HG03280 (cell line): ENCODE measurements around the gene ADAMTS7.
A peak's percentile ranks its signal among the peaks of the same experiment; 100 is the strongest.
"Not testable (repeated sequence)": the region's sequence is repeated elsewhere in the genome, so short reads cannot be mapped to it uniquely, and the experiment has no call there.

Source experiments
- ATAC-seq: cut with Tn5 transposase; IDR thresholded peaks from one replicate; pipeline ENCODE4 v1.9.1; 2021; ENCODE audit warnings: mild to moderate bottlenecking, moderate library complexity; ENCODE audit not compliant: unreplicated experiment

The ADAMTS7 gene

DNA sequence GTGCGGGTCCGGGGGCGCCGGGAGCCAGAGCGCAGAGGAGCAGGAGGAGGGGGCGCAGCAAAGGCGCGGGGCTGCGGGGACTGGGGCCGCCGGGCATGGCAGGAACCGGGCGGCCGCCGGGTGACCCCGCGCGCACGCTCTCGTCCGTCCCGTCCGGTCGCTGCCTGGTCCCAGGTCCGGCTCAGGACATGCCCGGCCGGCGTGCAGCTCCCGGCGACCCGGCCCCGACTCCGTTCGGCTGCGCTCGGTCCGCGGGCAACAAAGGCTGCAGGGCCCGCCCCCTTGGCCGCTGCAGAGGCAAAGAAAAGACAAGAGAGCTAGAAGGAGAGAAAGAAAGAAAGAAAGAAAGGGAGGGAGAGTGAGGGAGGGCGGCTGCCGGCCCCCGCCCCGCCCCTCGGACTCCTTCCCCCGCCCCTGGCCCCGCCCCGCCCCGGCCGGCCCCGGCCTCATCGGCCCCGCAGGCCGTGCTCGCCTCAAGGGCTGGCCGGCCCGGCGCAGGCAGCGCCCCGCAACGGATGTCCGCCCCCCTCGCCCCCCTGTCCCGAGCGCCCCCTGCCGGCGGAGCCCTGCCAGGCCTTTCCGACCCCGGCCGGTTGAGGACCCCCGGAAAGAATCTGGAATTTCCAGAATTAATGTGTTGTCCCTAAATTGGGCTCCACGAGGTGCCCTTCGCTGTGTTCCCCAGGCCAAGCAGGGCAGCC is at the start of gene ADAMTS7:
ADAMTS7 (minus strand) TSS at position 341 of the 701 bp plus-strand sequence; CDS start at position 97, 244 bp downstream.
- ATAC-seq = peak; percentile 71

DNA sequence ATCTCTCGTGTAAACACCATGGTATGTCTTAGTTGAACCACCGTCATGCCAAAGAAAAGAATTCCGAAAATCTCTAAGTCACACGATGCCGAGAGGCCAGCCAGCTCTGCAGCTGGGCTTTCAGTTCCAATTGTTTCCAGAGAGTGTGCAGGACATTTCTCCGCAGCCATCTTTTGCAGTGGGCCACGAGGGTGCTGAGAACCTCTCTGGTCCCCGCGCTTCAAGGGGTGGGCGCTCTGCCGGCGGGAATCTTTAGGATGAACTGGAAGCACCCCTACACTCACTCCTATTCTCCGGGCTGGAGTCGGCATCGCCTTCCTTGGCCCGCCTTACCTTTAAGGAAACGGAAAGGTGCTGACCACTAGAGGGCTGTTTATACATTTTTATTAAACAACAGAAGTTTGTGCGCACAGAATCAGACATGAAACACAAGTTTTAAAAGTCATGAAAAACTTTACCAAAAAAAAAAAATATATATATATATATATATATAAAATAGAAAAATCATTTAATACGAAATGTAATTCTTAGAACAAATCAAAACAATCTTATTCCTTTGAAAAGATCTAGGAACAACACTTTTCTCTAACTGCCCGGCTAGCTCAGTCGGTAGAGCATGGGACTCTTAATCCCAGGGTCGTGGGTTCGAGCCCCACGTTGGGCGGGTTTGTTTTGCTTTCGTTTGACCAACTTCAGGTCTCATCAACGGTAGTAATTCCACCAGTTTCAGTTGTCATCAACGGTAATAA is 48.9 kb upstream of the ADAMTS7 start:
- ATAC-seq = peak; percentile 80

GRCh38 chr15:78855746-78856145 is 44.5 kb upstream of the ADAMTS7 start:
- no peak for ATAC-seq

DNA sequence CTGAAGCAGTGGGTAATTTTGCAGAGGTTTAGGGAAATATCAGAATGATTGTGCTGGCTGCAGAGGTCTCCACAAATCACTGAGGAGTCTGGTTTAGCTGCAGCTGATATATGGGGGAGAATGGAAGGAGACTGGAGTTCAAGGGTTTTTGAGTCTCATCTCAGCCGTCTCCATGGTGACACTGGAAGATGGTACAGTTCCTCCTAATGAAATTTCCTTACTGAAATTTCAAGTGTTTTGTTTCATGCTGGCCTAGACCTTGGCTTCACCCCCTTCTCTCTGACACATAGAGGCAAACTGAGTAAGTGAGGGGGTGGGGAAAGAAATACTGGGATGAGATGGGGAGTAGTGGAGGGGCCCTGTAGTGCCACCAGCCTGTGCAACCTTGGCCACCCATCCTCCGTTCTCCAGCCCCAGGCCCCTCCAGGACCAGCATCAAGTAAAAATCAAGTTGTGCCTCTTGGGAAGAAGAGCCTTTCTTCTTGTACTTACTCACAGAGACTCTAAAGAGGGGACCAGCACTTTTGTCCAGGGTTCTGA is 43.6 kb upstream of the ADAMTS7 start:
- no peak for ATAC-seq

GRCh38 chr15:78853500-78853899 is 42.2 kb upstream of the ADAMTS7 start:
- ATAC-seq = no peak

GRCh38 chr15:78850941-78851755 is 39.9 kb upstream of the ADAMTS7 start:
- ATAC-seq = no peak

DNA sequence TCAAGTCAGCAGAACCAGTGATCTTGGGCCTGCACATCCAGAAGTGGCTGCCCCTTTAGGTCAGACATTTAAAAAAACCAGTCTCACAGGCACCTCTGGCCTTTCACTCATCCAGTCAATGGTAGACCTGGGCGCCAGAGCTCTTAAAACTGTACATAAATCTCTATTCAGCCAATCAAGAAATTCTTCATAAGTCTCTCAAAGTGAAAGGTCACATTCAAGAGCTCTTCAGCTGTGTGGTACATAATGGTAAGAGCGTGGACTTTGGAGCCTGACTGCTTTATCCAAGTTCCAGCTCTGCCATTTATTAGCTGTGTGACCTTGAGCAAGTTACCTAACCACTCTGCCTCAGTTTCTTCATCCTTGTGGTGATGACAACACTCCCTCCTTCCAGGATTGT is 39.1 kb upstream of the ADAMTS7 start:
- ATAC-seq = no peak

GRCh38 chr15:78847387-78847906 is 36.2 kb upstream of the ADAMTS7 start:
- ATAC-seq = not testable (repeated sequence)

DNA sequence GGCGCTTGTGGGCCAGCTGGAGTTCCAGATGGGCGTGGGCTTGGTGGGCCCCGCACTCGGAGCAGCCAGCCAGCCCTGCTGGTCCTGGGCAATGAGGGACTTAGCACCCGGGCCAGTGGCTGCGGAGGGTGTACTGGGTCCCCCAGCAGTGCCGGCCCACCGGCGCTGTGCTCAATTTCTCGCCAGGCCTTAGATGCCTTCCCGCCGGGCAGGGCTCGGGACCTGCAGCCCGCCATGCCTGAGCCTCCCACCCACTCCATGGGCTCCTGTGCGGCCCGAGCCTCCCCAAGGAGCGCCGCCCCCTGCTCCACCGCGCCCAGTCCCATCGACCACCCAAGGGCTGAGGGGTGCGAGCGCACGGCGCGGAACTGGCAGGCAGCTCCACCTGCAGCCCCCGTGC is 35.6 kb upstream of the ADAMTS7 start:
- not testable (repeated sequence) for ATAC-seq

DNA sequence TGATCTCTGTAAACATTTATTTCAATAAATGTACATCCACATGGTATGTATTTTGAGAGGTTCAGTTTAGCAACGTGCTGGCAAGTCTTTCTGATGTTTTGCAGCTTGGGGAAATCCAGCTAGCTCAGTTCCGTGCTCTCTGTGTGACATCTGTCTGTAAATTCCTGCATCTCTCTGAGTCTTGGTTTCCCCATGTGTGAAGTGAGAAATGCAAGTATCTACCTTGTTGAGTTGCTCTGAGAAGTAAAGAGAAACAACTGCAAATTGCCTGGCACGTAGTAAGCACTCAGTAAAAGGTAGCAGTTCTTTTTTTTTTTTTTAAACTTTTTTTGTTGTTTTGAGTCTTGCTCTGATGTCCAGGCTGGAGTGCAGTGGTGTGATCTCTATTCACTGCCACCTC is 31.3 kb upstream of the ADAMTS7 start:
- no peak for ATAC-seq

- ATAC-seq = no peak
Observed at GRCh38 chr15:78841891-78842290, 30.6 kb upstream of the ADAMTS7 start.

- ATAC-seq = no peak
Observed at GRCh38 chr15:78841376-78841706, 30.1 kb upstream of the ADAMTS7 start.

DNA sequence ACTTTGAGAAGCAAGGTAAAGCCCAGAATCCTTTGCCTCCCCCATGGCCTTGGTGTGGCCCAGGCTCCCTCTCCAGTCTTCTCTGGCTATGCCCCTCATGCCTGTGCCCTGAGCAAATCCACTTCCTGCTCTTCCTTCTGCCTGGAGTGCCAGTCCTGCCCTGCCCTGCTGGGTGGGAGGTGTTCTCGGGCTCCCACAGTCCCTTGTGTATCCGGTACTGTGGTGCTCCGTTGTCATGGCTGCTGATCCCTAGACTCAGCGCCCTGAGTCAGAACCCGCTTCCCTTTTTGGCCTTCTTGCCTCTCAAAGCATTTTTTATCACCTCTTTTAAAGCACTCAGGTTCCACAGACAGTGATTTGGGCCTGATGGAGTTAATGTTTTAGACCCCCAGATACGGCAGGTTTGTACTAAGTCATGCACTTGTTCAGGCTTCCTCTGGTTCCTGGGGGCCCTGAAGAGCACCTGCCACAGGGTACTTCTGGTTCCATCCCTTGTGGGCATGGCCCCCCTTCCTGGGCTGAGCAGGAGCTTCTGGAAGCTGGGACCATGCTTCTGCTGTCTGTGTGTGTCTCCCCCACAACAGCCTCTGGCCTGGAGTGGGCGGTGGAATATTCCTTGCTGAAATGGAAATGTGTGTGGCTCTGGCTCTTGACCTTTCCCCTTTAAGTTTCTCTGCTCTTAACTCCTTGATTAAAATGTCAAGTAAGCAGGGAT is 29.6 kb upstream of the ADAMTS7 start:
- peak; percentile 65 for ATAC-seq

DNA sequence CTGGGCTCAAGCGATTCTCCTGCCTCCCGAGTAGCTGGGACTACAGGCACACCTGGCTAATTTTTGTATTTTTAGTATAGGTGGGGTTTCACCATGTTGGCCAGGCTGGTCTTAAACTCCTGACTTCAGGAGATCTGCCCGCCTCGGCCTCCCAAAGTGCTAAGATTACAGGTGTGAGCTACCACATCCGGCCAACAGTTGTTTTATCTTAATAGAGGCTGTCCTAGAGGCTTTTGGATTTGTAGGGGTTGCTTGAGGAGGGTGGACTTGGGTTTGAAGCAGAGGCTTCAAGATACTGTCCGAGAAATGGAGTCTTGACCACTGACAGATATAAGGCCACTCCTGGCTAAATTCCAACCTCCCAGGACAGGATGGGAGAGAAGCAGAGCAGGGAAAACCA is 27.9 kb upstream of the ADAMTS7 start:
- not testable (repeated sequence) for ATAC-seq

GRCh38 chr15:78838489-78838888 is 27.2 kb upstream of the ADAMTS7 start:
- ATAC-seq = no peak

DNA sequence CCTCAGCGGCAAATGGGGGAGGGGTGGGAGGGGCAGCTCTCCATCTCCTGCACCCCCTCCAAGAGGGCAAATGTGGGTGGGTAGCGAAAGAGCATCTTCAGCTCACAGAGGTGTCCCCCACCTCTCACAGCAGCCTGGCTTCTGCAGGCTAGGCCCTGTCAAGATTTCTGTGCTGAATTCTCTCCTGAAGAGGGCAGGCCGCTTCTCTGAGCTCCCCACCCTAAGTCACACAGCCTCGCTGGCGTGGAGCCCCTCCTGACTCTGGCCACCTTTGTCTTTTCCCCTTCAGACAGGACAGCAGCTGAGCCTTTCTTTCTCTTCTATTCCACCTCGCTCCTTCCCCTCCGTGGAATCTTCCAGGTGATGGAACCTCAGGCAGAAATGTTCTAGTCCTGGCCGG is 26.3 kb upstream of the ADAMTS7 start:
- no peak for ATAC-seq

GRCh38 chr15:78837131-78837530 is 25.9 kb upstream of the ADAMTS7 start:
- no peak for ATAC-seq

GRCh38 chr15:78836333-78836732 is 25.1 kb upstream of the ADAMTS7 start:
- no peak for ATAC-seq

DNA sequence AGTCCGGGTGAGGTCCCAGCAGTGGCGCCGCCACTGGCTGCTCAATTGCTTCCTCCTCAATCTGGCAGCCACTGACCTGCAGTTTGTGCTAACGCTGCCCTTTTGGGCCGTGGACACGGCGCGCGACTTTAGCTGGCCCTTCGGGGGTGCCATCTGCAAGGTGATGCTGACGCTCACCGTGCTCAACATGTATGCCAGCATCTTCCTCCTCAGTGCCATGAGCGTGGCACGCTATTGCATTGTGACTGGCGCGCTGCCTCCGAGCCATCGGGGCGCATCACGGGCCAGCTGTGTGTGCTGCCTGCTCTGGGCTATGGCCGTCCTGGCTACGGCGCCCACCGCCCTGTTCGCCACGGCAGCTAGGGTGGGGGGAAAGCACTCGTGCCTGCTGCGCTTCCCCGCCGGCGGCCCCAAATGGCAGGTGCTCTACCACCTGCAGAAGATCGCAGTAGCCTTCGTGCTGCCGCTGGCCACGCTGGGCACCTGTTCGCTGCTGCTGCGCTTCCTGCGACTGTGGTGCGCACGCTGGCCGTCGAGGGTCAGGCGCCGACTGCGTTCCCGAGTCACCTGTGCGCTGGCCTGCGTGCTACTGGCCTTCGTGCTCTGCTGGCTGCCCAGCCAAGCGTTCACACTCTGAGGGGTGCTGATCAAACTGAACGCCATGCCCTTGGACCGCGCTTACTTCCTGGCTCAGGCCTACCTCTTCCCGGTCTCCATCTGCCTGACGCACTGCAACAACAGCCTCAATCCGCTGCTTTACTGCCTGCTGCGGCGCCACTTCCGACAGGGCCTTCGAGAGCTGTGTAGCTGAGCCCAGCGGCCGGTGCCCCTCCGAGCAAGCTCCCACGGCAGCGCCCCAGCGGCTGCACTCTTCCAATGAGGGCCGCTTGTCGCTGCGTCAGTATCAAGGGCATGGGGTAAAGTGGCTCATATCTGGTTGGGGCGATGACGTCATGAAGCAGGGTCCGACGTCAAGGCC is 20.3 kb upstream of the ADAMTS7 start:
- no peak for ATAC-seq
